RWPE2 (cell line): ENCODE results near the gene KIF20A.
A peak's percentile ranks its signal among the peaks of the same experiment; 100 is the strongest.

Experiments used
- ATAC-seq: fragments of 200-7000 bp; cut with Tn5 transposase; 3 replicates; pipeline ENCODE4 v1.9.1; 2021; ENCODE audit warnings: low read depth
- DNase-seq: peaks from one replicate; pipeline ENCODE4 v3.0.0-alpha.2; 2020; ENCODE audit warnings: low spot score
- H3K27ac ChIP-seq: fragments of 450-650 bp; 2 replicates; pipeline ENCODE4 v1.5.1; 2017; ENCODE audit warnings: mild to moderate bottlenecking; ENCODE audit not compliant: poor library complexity, severe bottlenecking
- H3K27me3 ChIP-seq: fragments of 250-450 bp; sonication (Bioruptor Pico); 2 replicates; pipeline ENCODE4 v1.5.1; 2021; ENCODE audit warnings: mild to moderate bottlenecking, moderate library complexity; ENCODE audit not compliant: insufficient read depth, poor library complexity, severe bottlenecking
- H3K36me3 ChIP-seq: fragments of 250-450 bp; sonication (Bioruptor Pico); 2 replicates; pipeline ENCODE4 v1.5.1; 2020; ENCODE audit warnings: low read depth, mild to moderate bottlenecking, moderate library complexity
- H3K4me1 ChIP-seq: fragments of 250-450 bp; sonication (Bioruptor Pico); 2 replicates; pipeline ENCODE4 v1.5.1; 2021; ENCODE audit warnings: mild to moderate bottlenecking, moderate library complexity; ENCODE audit not compliant: insufficient read depth, poor library complexity, severe bottlenecking
- H3K4me3 ChIP-seq: fragments of 250-450 bp; sonication (Bioruptor Pico); 2 replicates; pipeline ENCODE4 v1.5.1; 2021; ENCODE audit warnings: mild to moderate bottlenecking, moderate library complexity; ENCODE audit not compliant: severe bottlenecking
- H3K9me3 ChIP-seq: fragments of 250-450 bp; sonication (Bioruptor Pico); 2 replicates; pipeline ENCODE4 v1.5.1; 2021; ENCODE audit warnings: mild to moderate bottlenecking, moderate library complexity; ENCODE audit not compliant: severe bottlenecking
- CTCF ChIP-seq: fragments of 450-650 bp; IDR thresholded peaks from one replicate; pipeline ENCODE4 v1.5.1; 2017; ENCODE audit warnings: mild to moderate bottlenecking, moderate library complexity; ENCODE audit not compliant: poor library complexity, severe bottlenecking

KIF20A gene

GRCh38 chr5:138178516-138179276 is at the start of gene KIF20A, which contains the start of gene BRD8:
KIF20A (plus strand) TSS chr5:138179112; CDS start chr5:138179681, 569 bp downstream.
BRD8 (minus strand) TSS chr5:138178630; CDS start chr5:138178614, 16 bp downstream.
- H3K9me3 ChIP-seq: no peaks in the 10 kb centered on the region
- no peak for TF ChIP-seq CTCF
- no peaks in the 10 kb centered on the region for H3K4me1 ChIP-seq
- DNase-seq (peak; percentile 99), ATAC-seq (peak; percentile 88)
- peak within 1 kb of the TSS; percentile 61 for H3K4me3 ChIP-seq
- H3K27me3 ChIP-seq: no peaks in the 10 kb centered on the region
- H3K36me3 ChIP-seq: peaks cover 67% of the 10 kb centered on the region
- peak within 1 kb of the TSS; percentile 58 for H3K27ac ChIP-seq

GRCh38 chr5:138129347-138129746 is 49.6 kb upstream of the KIF20A start:
- no peak for DNase-seq
- no peak overlapping the region for H3K27ac ChIP-seq

GRCh38 chr5:138132543-138132942 is 46.4 kb upstream of the KIF20A start:
- ATAC-seq: no peak
- Histone ChIP-seq H3K27ac (no peak overlapping the region), H3K4me1 (no peaks in the 10 kb centered on the region), H3K27me3 (peaks cover 5% of the 10 kb centered on the region), H3K9me3 (no peaks in the 10 kb centered on the region), H3K36me3 (no peaks in the 10 kb centered on the region), H3K4me3 (no peak overlapping the region)
- no peak for DNase-seq
- TF ChIP-seq CTCF: no peak

More at GRCh38 chr5:138129347-138129746, 49.6 kb upstream of the KIF20A start:
- no peak for ATAC-seq
- no peaks in the 10 kb centered on the region for H3K36me3 ChIP-seq
- peaks cover 5% of the 10 kb centered on the region for H3K27me3 ChIP-seq
- H3K4me3 ChIP-seq: no peak overlapping the region
- no peak for TF ChIP-seq CTCF
- H3K9me3 ChIP-seq: no peaks in the 10 kb centered on the region
- H3K4me1 ChIP-seq: no peaks in the 10 kb centered on the region

GRCh38 chr5:138138949-138139780 is 39.7 kb upstream of the KIF20A start, which contains the start of gene NME5:
NME5 (minus strand) TSS chr5:138139428; CDS start chr5:138138780, 648 bp downstream.
- no peak for ATAC-seq
- no peak for TF ChIP-seq CTCF
- no peaks in the 10 kb centered on the region for H3K36me3 ChIP-seq
- H3K4me1 ChIP-seq: peaks cover 5% of the 10 kb centered on the region
- H3K9me3 ChIP-seq: no peaks in the 10 kb centered on the region
- H3K4me3 ChIP-seq: no peak within 1 kb of the TSS
- H3K27ac ChIP-seq: no peak within 1 kb of the TSS
- no peaks in the 10 kb centered on the region for H3K27me3 ChIP-seq
- no peak for DNase-seq
